ENCODE measurements around the gene CBS. TPM values are rescaled to one million over a fixed set of nuclear protein-coding genes. Genes with fewer than 3 reads are reported as not detected.

The CBS gene
- total and polyA plus RNA-seq, 3 donors from 2014 or later = 5.4 to 37.2 (median 8.0) TPM

DNA sequence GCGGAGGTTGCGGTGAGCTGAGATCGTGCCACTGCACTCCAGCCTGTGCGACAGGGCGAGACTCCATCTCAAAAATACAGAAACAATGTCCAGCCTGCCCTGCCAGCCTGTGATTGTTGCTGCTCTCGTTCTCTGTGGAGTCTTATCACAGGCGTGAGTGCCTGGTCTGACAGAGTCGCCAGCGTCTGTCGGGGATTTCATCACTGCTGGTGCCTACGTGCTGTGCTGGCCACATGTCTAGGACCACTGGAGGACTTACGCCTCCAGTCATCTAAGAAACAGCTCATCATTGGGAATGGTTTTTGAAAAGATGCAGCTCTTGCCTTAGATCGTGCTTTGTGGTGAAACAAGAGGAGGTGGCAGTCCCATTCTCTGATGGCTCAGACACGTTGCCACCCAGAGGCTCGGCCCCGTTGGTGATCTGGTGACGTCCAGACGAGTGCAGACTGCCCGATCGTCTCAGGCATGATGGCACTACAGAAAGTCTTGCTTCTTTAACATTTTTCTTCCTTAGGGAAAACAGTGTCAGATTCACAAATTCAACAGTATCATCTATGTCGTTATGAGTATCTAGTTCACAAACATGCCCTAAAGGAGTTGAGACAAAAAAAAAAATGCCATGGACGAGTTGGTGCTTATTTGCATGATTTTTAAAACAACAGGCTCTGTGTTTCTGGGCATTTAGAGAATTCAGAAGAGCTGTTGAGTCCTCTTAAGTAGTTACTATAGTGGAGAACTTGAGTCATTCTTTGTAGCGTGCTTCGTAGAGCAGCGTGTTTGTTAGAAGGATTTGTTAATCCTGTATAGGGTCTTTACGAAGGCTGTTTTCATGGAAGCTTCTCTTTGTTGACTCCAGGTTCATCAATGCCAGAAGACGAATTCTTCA lies 47.5 kb downstream of the CBS start:
- TF ChIP-seq POLR2A (IDR thresholded peaks at IDR 0.05) = no peak
- TF ChIP-seq CTCF (IDR thresholded peaks at IDR 0.05) = no peak
- Histone ChIP-seq H3K9me3 (no peaks in the 10 kb centered on the region), H3K27me3 (no peaks in the 10 kb centered on the region), H3K4me1 (peaks cover 12% of the 10 kb centered on the region), H3K27ac (no peak overlapping the region), H3K36me3 (ENCODE audit: low read depth, missing control alignments) (no peaks in the 10 kb centered on the region), H3K4me3 (no peak overlapping the region)
- 92 to 95% methylated on average over 26 to 27 of the region's 27 CpGs for WGBS, 2 donors
- DNase-seq = no peak
- intact Hi-C loops (cut with DNase I; ENCODE audit: low total_unique reads) = no loop called here

DNA sequence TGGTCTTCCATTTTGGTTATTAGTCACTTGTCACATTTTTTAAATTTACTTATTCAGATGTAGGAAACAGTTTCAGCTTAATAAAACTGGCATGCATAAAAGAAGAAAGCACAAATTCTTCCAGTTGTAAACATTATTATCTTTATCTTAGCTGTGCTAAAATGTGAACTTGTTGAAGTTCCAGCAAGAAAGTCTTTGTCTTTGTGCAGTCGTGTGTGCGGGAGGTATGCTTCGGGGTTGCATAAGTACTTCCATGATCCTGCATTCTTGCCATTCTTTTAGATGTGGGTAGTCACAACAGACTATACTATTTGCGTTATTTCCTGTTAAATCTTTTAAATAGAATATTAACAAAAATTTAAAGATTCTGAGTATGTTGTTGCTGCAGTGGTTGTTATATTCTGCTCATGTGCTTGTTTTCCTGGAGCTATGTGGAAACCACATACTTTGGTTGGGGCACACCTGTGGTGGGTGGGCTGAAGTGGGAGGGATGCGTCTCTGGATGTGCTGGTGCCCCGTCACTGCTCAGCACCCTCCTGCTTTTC lies 49.9 kb downstream of the CBS start:
- Histone ChIP-seq H3K4me1 (peaks cover 12% of the 10 kb centered on the region), H3K27ac (peak overlapping the region; percentile 80 to 82), H3K36me3 (ENCODE audit: low read depth, missing control alignments) (no peaks in the 10 kb centered on the region)

GRCh38 chr21:43024439-43025136 lies 51.0 kb downstream of the CBS start:
- H3K36me3 ChIP-seq (ENCODE audit: low read depth, missing control alignments) = no peaks in the 10 kb centered on the region
- WGBS, 2 donors = 71 to 72% methylated on average over 17 of the region's 17 CpGs
- TF ChIP-seq CTCF (IDR thresholded peaks at IDR 0.05) = no peak
- TF ChIP-seq POLR2A (IDR thresholded peaks at IDR 0.05) = no peak
- H3K4me3 ChIP-seq = no peak overlapping the region
- H3K27me3 ChIP-seq = no peaks in the 10 kb centered on the region
- no peaks in the 10 kb centered on the region for H3K9me3 ChIP-seq
- no peak for DNase-seq
- H3K27ac ChIP-seq = peak overlapping the region; percentile 80 to 82
- intact Hi-C loops (cut with DNase I; ENCODE audit: low total_unique reads) = no loop called here
- peaks cover 12% of the 10 kb centered on the region for H3K4me1 ChIP-seq

More for the DNA sequence above, 49.9 kb downstream of the CBS start:
- Histone ChIP-seq H3K4me3 (no peak overlapping the region), H3K27me3 (no peaks in the 10 kb centered on the region), H3K9me3 (no peaks in the 10 kb centered on the region)
- no peak for DNase-seq
- intact Hi-C loops (cut with DNase I; ENCODE audit: low total_unique reads) = no loop called here
- TF ChIP-seq POLR2A (IDR thresholded peaks at IDR 0.05) = no peak
- TF ChIP-seq CTCF (IDR thresholded peaks at IDR 0.05) = no peak
- WGBS, 2 donors = 39 to 41% methylated on average over 6 of the region's 6 CpGs

GRCh38 chr21:43023175-43023574 lies 52.5 kb downstream of the CBS start:
- no peaks in the 10 kb centered on the region for H3K36me3 ChIP-seq (ENCODE audit: low read depth, missing control alignments)
- peak; percentile 63 for DNase-seq
- no peaks in the 10 kb centered on the region for H3K27me3 ChIP-seq
- WGBS, 2 donors = 52 to 59% methylated on average over 8 of the region's 8 CpGs
- intact Hi-C loops (cut with DNase I; ENCODE audit: low total_unique reads) = no loop called here
- peaks cover 12% of the 10 kb centered on the region for H3K4me1 ChIP-seq
- no peak for TF ChIP-seq CTCF (IDR thresholded peaks at IDR 0.05)
- no peak for TF ChIP-seq POLR2A (IDR thresholded peaks at IDR 0.05)
- H3K4me3 ChIP-seq = no peak overlapping the region
- peak overlapping the region; percentile 3 to 82 for H3K27ac ChIP-seq
- no peaks in the 10 kb centered on the region for H3K9me3 ChIP-seq

All from testis (tissue), 3 donors.